Inferior parietal cortex (tissue), 1 donor: ENCODE measurements around the gene BIVM.

Experiments used
- DNase-seq: peaks from one replicate; pipeline ENCODE4 v3.0.0-alpha.2; 2016; ENCODE audit errors: extremely low spot score

Gene BIVM

GRCh38 chr13:102784483-102784882 is 14.4 kb upstream of the BIVM start:
- no peak for DNase-seq

- no peak for DNase-seq
Observed at GRCh38 chr13:102788683-102789082, 10.2 kb upstream of the BIVM start.

- no peak for DNase-seq
Observed at GRCh38 chr13:102792396-102792795, 6.5 kb upstream of the BIVM start.

GRCh38 chr13:102793611-102794355 is 5.1 kb upstream of the BIVM start:
- DNase-seq: no peak

GRCh38 chr13:102799426-102800144 is 666 bp downstream of the BIVM start:
- DNase-seq: peak; percentile 17

- DNase-seq: peak; percentile 71
Observed at GRCh38 chr13:102800145-102801041, 1.5 kb downstream of the BIVM start.

- DNase-seq: no peak
Observed at GRCh38 chr13:102805680-102806079, 6.8 kb downstream of the BIVM start.

GRCh38 chr13:102807699-102808098 is 8.8 kb downstream of the BIVM start:
- DNase-seq: no peak

- DNase-seq: no peak
Observed at GRCh38 chr13:102812611-102813287, 13.8 kb downstream of the BIVM start.

GRCh38 chr13:102814025-102814607 is 15.2 kb downstream of the BIVM start:
- DNase-seq: no peak

- DNase-seq: no peak
Observed at GRCh38 chr13:102814793-102815192, 15.9 kb downstream of the BIVM start.

GRCh38 chr13:102815788-102816187 is 16.9 kb downstream of the BIVM start:
- DNase-seq: no peak

- DNase-seq: no peak
Observed at GRCh38 chr13:102816708-102817107, 17.8 kb downstream of the BIVM start.

GRCh38 chr13:102817241-102817640 is 18.3 kb downstream of the BIVM start:
- no peak for DNase-seq

- DNase-seq: no peak
Observed at GRCh38 chr13:102817907-102818306, 19.0 kb downstream of the BIVM start.

- DNase-seq: no peak
Observed at GRCh38 chr13:102825400-102825799, 26.5 kb downstream of the BIVM start.

- DNase-seq: no peak
Observed at GRCh38 chr13:102825921-102826706, 27.2 kb downstream of the BIVM start.

- no peak for DNase-seq
Observed at GRCh38 chr13:102830646-102831045, 31.7 kb downstream of the BIVM start.

- DNase-seq: no peak
Observed at GRCh38 chr13:102836471-102836870, 37.6 kb downstream of the BIVM start.

GRCh38 chr13:102838273-102838672 is 39.4 kb downstream of the BIVM start:
- no peak for DNase-seq

- DNase-seq: no peak
Observed at GRCh38 chr13:102838982-102839381, 40.1 kb downstream of the BIVM start.
